ENCODE results near the gene PROKR1. TPM values are rescaled to one million over a fixed set of nuclear protein-coding genes. Genes with fewer than 3 reads are reported as not detected.
A peak's percentile ranks its signal among the peaks of the same experiment; 100 is the strongest.

PROKR1 gene
- total RNA-seq, 4 donors from 2014 or later, result not detected

GRCh38 chr2:68693951-68694350 lies 50.6 kb downstream of the PROKR1 start:
- Histone ChIP-seq H3K9me3 (peaks cover 0 to 13% (median 6%) of the 10 kb centered on the region in 3 donors), H3K4me1 (peaks cover 0 to 14% (median 0%) of the 10 kb centered on the region in 3 donors), H3K27ac (no peak overlapping the region), H3K27me3 (peaks cover 0 to 9% (median 0%) of the 10 kb centered on the region in 4 donors), H3K36me3 (no peaks in the 10 kb centered on the region), H3K4me3 (no peak overlapping the region)
- WGBS, 2 donors, result 95 to 100% methylated on average over 2 of the region's 2 CpGs
- intact Hi-C loops (cut with DNase I), result no loop called here
- TF ChIP-seq CTCF (IDR thresholded peaks at IDR 0.05) (no peak), POLR2A (IDR thresholded peaks at IDR 0.05) (no peak)
- no peak for DNase-seq

- Histone ChIP-seq H3K27me3 (peaks cover 0 to 9% (median 0%) of the 10 kb centered on the region in 4 donors), H3K36me3 (no peaks in the 10 kb centered on the region), H3K27ac (no peak overlapping the region), H3K9me3 (peaks cover 0 to 13% (median 6%) of the 10 kb centered on the region in 3 donors), H3K4me3 (no peak overlapping the region), H3K4me1 (peaks cover 0 to 20% (median 5%) of the 10 kb centered on the region in 3 donors)
- WGBS, 2 donors, result 89 to 97% methylated on average over 4 of the region's 4 CpGs
- intact Hi-C loops (cut with DNase I), result no loop called here
- no peak for TF ChIP-seq CTCF (IDR thresholded peaks at IDR 0.05)
- TF ChIP-seq POLR2A (IDR thresholded peaks at IDR 0.05), result no peak
- no peak for DNase-seq
Observed at GRCh38 chr2:68695971-68696370, 52.6 kb downstream of the PROKR1 start.

GRCh38 chr2:68696554-68696953 lies 53.2 kb downstream of the PROKR1 start:
- intact Hi-C loops (cut with DNase I), result no loop called here

GRCh38 chr2:68698567-68699377 lies 55.4 kb downstream of the PROKR1 start:
- peak overlapping the region; percentile 26 to 72 (median 62) for H3K27ac ChIP-seq
- H3K36me3 ChIP-seq, result no peaks in the 10 kb centered on the region
- no peak for DNase-seq
- no peak overlapping the region for H3K4me3 ChIP-seq
- H3K27me3 ChIP-seq, result peaks cover 0 to 9% (median 0%) of the 10 kb centered on the region in 4 donors
- 23 to 42% methylated on average over 4 of the region's 4 CpGs for WGBS, 2 donors
- intact Hi-C loops (cut with DNase I), result no loop called here
- peaks cover 0 to 13% (median 6%) of the 10 kb centered on the region in 3 donors for H3K9me3 ChIP-seq
- TF ChIP-seq POLR2A (IDR thresholded peaks at IDR 0.05), result no peak
- TF ChIP-seq CTCF (IDR thresholded peaks at IDR 0.05), result no peak
- H3K4me1 ChIP-seq, result peaks cover 0 to 20% (median 5%) of the 10 kb centered on the region in 3 donors

More at GRCh38 chr2:68696554-68696953, 53.2 kb downstream of the PROKR1 start:
- Histone ChIP-seq H3K4me3 (no peak overlapping the region), H3K4me1 (peaks cover 0 to 20% (median 5%) of the 10 kb centered on the region in 3 donors), H3K36me3 (no peaks in the 10 kb centered on the region), H3K27me3 (peaks cover 0 to 9% (median 0%) of the 10 kb centered on the region in 4 donors), H3K27ac (no peak overlapping the region), H3K9me3 (peaks cover 0 to 13% (median 6%) of the 10 kb centered on the region in 3 donors)
- DNase-seq, result no peak
- TF ChIP-seq POLR2A (IDR thresholded peaks at IDR 0.05) (no peak), CTCF (IDR thresholded peaks at IDR 0.05) (no peak)
- 70 to 82% methylated on average over 2 of the region's 2 CpGs for WGBS, 2 donors

- H3K27me3 ChIP-seq, result peaks cover 0 to 9% (median 0%) of the 10 kb centered on the region in 4 donors
- H3K4me3 ChIP-seq, result no peak overlapping the region
- intact Hi-C loops (cut with DNase I), result no loop called here
- H3K36me3 ChIP-seq, result no peaks in the 10 kb centered on the region
- H3K9me3 ChIP-seq, result peaks cover 0 to 13% (median 6%) of the 10 kb centered on the region in 3 donors
- H3K4me1 ChIP-seq, result peaks cover 0 to 20% (median 5%) of the 10 kb centered on the region in 3 donors
- WGBS, 2 donors, result 98% methylated on average over 2 of the region's 2 CpGs
- TF ChIP-seq POLR2A (IDR thresholded peaks at IDR 0.05), result no peak
- TF ChIP-seq CTCF (IDR thresholded peaks at IDR 0.05), result no peak
- H3K27ac ChIP-seq, result no peak overlapping the region
- no peak for DNase-seq
Observed at GRCh38 chr2:68700560-68700959, 57.2 kb downstream of the PROKR1 start.

Data from esophagus squamous epithelium (tissue), 5 donors.